HG02798 (cell line): ENCODE data around the gene LGMN.
"Not testable (repeated sequence)": the region's sequence is repeated elsewhere in the genome, so short reads cannot be mapped to it uniquely, and the experiment has no call there.

Source experiments
- ATAC-seq: cut with Tn5 transposase; IDR thresholded peaks from one replicate; pipeline ENCODE4 v1.9.1; 2021; ENCODE audit warnings: mild to moderate bottlenecking; ENCODE audit not compliant: unreplicated experiment, poor library complexity

The LGMN gene

GRCh38 chr14:92763666-92764631 is 15.5 kb upstream of the LGMN start:
- ATAC-seq, result not testable (repeated sequence)

- no peak for ATAC-seq
Observed at GRCh38 chr14:92760524-92760805, 12.0 kb upstream of the LGMN start.

GRCh38 chr14:92759679-92760523 is 11.5 kb upstream of the LGMN start:
- ATAC-seq, result no peak

- no peak for ATAC-seq
Observed at GRCh38 chr14:92759300-92759678, 10.9 kb upstream of the LGMN start.

GRCh38 chr14:92756446-92756845 is 8.0 kb upstream of the LGMN start:
- ATAC-seq, result no peak

GRCh38 chr14:92755495-92755894 is 7.1 kb upstream of the LGMN start:
- ATAC-seq, result no peak

GRCh38 chr14:92754966-92755365 is 6.5 kb upstream of the LGMN start:
- no peak for ATAC-seq

- ATAC-seq, result no peak
Observed at GRCh38 chr14:92753250-92753649, 4.8 kb upstream of the LGMN start.

GRCh38 chr14:92751819-92752218 is 3.4 kb upstream of the LGMN start:
- no peak for ATAC-seq

- ATAC-seq, result no peak
Observed at GRCh38 chr14:92750994-92751400, 2.6 kb upstream of the LGMN start.

GRCh38 chr14:92750222-92750728 is 1.8 kb upstream of the LGMN start:
- ATAC-seq, result not testable (repeated sequence)

GRCh38 chr14:92747701-92748258 is 647 bp downstream of the LGMN start:
- ATAC-seq, result peak; percentile 2

GRCh38 chr14:92744198-92744597 is 4.2 kb downstream of the LGMN start:
- ATAC-seq, result no peak

- ATAC-seq, result no peak
Observed at GRCh38 chr14:92740440-92740839, 8.0 kb downstream of the LGMN start.

- ATAC-seq, result no peak
Observed at GRCh38 chr14:92737619-92738188, 10.7 kb downstream of the LGMN start.

GRCh38 chr14:92737206-92737605 is 11.2 kb downstream of the LGMN start:
- ATAC-seq, result no peak

- no peak for ATAC-seq
Observed at GRCh38 chr14:92735344-92735743, 13.1 kb downstream of the LGMN start.

GRCh38 chr14:92734618-92735017 is 13.8 kb downstream of the LGMN start:
- ATAC-seq, result no peak

GRCh38 chr14:92733007-92733406 is 15.4 kb downstream of the LGMN start:
- ATAC-seq, result no peak

- no peak for ATAC-seq
Observed at GRCh38 chr14:92731622-92732115, 16.8 kb downstream of the LGMN start.
